Inflammatory macrophage treated with lipopolysaccharide for 4 hours (primary cell): ENCODE measurements around the gene PRSS35.
"Not testable (repeated sequence)": the region's sequence is repeated elsewhere in the genome, so short reads cannot be mapped to it uniquely, and the experiment has no call there.

Experiments
- DNase-seq: peaks from one replicate; pipeline ENCODE4 v3.0.0-alpha.2; 2020

Gene PRSS35

GRCh38 chr6:83511901-83512681, at the start of gene PRSS35:
Gene PRSS35, plus strand, starts transcription at chr6:83512534. Its CDS starts 10,908 bp downstream, at chr6:83523442.
- DNase-seq, result peak; percentile 27

DNA sequence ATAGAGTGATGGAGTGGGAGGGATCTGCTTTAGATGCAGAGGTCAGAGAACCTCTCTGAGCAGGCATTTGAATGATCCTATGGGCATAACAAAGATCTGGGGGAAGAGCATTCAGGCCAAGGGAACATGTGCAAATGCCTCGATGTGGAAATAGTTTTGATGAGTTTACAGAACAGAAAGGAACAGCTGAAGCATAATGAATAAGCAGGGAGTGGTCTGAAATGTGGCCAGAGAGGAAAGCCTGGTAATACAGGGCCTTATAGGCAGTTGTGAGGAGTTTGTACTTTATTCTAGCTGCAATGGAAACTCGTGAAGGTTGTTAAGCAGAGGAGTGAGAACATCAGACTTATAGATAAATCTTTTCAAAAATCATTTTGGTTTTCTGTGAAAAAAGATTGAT, 48.4 kb upstream of the PRSS35 start:
- DNase-seq, result peak; percentile 92

GRCh38 chr6:83464381-83465140, 47.8 kb upstream of the PRSS35 start:
- DNase-seq, result no peak

GRCh38 chr6:83466328-83466727, 46.0 kb upstream of the PRSS35 start:
- DNase-seq, result peak; percentile 33

DNA sequence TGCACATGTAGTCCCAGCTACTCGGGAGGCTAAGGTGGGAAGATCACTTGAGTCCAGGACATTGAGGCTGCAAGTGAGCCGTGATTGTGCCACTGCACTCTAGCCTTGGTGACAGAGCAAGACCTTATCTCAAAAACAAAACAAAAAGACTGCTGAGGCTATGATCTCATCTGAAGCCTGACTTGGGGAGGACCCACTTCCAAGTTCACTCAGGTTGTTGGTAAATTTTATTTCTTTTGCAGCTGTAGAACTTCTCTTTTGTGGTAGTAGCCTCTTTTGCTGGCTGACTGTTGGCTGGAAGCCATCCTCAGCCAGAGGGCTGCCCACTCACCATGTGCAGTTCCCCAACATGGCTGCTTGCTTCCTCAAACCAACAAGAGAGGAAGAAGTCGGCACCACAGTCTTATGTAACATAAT, 44.7 kb upstream of the PRSS35 start:
- DNase-seq, result peak; percentile 98

- no peak for DNase-seq
These were observed 42.3 kb upstream of the PRSS35 start for GRCh38 chr6:83470001-83470400.

GRCh38 chr6:83470587-83470986, 41.7 kb upstream of the PRSS35 start:
- no peak for DNase-seq

GRCh38 chr6:83472767-83473166, 39.6 kb upstream of the PRSS35 start:
- DNase-seq, result no peak

DNA sequence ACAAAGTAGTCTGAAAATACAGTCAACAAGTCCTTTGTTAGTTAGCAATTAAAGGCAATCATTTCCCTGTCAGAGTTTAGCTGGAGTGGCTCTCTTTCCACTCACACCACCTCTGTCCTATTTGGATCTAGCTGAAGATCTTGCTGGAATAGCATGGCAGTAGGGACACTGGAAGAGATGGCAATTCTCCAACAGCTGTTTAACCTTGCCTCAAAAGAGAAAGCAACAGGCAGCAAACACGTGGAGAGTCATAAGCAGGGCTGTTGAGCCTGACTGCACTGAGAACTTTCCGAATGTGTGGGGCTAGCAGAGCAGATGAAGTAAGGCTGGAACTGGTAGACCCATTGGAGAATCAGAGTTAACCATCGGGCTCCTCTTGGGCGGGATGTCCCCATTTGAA, 38.0 kb upstream of the PRSS35 start:
- no peak for DNase-seq

DNA sequence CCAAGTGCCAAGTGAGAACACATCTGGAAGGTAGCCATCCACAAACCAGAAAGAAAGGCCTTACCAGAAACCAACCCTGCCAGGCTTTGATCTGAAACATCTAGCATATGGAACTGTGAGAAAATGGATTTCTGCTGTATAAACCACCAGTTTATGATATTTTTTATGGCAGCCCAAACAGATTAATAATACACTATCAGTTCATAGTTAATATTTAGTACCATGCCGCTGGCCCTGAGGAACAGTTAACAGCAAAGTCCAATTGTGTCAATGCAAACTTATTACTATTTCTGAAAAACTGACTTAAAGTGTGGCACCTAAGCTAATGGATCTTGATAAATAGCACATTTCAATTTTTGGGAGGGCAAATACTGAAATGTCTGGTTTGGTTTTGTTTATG, 35.4 kb upstream of the PRSS35 start:
- DNase-seq, result no peak

- no peak for DNase-seq
These were observed 32.9 kb upstream of the PRSS35 start for GRCh38 chr6:83479389-83479788.

DNA sequence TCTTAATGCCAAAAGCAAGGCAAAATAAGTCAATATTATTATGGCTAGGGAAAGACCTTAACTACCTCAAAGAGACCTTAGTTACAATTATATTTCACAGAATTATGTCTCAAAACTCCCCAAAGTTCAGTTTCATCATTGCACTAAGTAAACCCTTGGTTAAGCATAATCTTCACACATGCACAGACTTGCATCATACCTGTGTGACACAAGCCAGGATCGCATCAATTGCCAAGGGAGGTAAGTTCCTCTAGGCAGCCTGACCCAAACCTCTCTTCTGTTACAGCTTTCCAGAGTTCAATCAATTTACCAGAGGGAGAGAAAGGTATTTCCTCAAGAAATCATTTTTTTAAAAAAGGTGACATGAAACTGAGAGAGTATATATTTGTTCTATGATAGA, 31.9 kb upstream of the PRSS35 start:
- no peak for DNase-seq

GRCh38 chr6:83481938-83482337, 30.4 kb upstream of the PRSS35 start:
- DNase-seq, result not testable (repeated sequence)

GRCh38 chr6:83488448-83488847, 23.9 kb upstream of the PRSS35 start:
- DNase-seq, result no peak

DNA sequence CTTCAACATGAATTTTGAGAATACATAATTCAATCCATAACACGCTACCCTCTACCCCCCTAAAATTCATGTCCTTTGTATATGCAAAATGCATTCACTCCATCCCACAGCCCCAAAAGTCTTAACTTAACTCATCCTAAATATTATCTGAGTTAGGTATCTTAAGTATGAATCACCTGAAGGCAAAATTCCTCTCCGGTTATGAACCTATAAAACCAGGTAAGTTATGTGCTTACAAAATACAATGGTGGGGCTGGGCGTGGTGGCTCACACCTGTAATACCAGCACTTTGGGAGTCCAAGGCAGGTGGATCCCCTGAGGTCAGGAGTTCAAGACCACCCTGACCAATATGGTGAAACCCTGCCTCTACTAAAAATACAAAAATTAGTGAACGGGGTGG, 23.5 kb upstream of the PRSS35 start:
- DNase-seq, result no peak

GRCh38 chr6:83490217-83490807, 22.0 kb upstream of the PRSS35 start:
- no peak for DNase-seq

DNA sequence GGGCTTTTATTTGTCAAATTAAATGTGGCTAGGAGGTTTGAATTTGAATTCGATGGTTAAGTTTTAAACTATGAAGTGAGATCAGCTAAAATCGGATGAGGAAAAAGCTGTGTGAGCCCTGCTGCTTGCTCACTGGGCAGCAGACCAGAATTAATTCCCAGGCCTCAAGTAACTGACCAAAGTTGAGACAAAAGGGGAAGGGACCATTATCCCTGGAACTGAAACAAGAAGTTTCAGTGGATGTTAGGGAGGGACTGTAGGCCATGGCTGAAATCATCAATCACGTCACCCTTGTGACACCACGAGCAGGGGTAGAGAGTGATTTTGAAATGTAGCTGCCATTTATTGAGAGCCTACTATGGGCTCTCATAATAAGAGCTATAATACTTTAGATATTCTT, 7.0 kb upstream of the PRSS35 start:
- peak; percentile 94 for DNase-seq

DNA sequence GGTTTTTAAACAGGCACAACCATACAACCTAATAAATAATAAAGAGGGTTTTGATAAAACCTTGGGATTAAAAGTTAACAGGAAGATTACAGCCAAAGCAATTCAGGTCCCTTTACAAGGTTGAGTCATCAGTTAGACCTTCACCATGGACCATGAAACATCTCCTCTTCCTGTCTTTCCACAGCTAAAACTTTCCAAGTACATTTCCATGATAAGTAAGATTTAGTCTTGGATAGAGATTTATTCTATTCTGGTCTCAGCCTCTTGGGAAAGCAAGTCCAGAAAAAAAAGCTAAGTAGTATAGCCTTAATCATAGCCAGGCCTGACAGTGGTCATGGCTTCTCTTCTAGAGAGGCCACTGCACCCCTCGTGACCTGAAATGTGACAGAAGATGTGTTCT, 2.9 kb upstream of the PRSS35 start:
- DNase-seq, result no peak

DNA sequence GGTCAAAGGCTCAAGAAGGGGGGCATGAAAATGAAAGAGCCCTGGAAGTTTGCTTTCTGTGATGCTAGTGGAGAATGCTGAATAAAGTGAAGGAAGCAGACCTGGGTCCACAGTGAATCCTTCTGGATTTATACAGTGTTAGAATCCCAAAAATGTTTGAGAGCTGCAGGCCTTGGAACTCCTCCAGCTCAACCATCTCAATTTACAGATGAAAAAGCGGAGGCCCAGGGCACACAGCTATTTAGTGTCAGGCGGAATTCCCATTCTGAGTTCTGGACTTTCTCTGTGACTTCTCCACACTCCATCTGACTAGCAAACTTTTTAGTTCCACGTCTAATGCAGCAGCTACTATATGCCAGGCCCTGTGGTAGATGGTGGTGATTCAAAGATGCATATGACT, 1.5 kb upstream of the PRSS35 start:
- DNase-seq, result no peak

- DNase-seq, result no peak
These were observed 1.1 kb upstream of the PRSS35 start for GRCh38 chr6:83511266-83511665.

- DNase-seq, result no peak
These were observed 2.1 kb downstream of the PRSS35 start for GRCh38 chr6:83514466-83514865.

DNA sequence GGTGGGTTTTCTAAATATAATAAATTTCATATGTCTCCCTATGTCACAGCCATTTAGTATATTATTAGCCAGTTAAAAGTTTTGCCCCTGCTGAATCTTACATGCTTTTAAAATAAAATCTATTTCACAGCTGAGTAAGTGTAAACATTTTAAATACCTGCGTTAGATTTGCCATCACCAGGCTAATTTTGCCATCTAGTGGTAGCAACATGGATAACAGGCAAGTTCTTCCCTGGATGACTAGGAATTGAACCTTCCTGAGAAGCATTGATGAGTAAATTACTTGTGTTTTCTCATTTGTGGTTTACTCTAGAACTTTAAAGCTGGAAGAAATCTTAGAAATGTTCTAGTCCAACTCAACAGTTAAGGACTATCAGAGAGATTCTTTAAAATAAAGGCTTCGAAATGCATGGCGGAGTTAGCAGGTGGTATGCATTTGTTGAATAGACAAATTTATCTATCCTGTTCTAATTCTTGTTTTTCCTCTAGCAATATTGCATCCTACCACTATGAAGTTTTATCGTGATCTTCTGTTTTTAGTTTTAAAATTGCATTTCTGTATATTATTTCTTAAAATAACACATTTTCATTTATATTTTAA, 2.6 kb downstream of the PRSS35 start:
- peak; percentile 55 for DNase-seq

- peak; percentile 21 for DNase-seq
These were observed 5.2 kb downstream of the PRSS35 start for GRCh38 chr6:83517500-83517899.
